PC-3 (cell line): ENCODE data around the gene PFKFB3. TPM values are rescaled to one million over a fixed set of nuclear protein-coding genes. Genes with fewer than 3 reads are reported as not detected.

ENCODE experiments used
- ATAC-seq: fragments of 200-7000 bp; cut with Tn5 transposase; 2 replicates; pipeline ENCODE4 v1.9.1; 2020; ENCODE audit warnings: mild to moderate bottlenecking, moderate library complexity
- BruUV-seq: library from RNA; stranded (reverse); fragments of 400-500 nt; replicated peaks from 2 replicates; lab custom pipeline; 2021; lab: Mats Ljungman, UMichigan
- CTCF ChIA-PET: fragments of 300-600 bp; sonication (Branson Sonifier 250); formaldehyde crosslinking; loops from one replicate; lab custom pipeline; 2022; ENCODE audit warnings: antibody characterized with exemption; lab: Charles Lee
- POLR2A ChIA-PET: fragments of 300-600 bp; sonication (Branson Sonifier 250); formaldehyde crosslinking; loops from one replicate; lab custom pipeline; 2022; ENCODE audit warnings: antibody characterized with exemption; ENCODE audit not compliant: unreplicated experiment; lab: Charles Lee
- DNase-seq: peaks from one replicate; pipeline ENCODE4 v3.0.0-alpha.2; 2015
- H2AFZ ChIP-seq: fragments of 300-600 bp; sonication (generic); 2 replicates; pipeline ENCODE4 v1.6.0; 2016; ENCODE audit warnings: antibody characterized with exemption, low read length
- H3F3A ChIP-seq: fragments of 300-600 bp; sonication (generic); one replicate; pipeline ENCODE4 v1.6.0; 2017; ENCODE audit warnings: antibody characterized with exemption, low read length, control low read depth, mild to moderate bottlenecking; ENCODE audit not compliant: unreplicated experiment
- H3K27ac ChIP-seq: fragments of 300-600 bp; sonication (generic); 2 replicates; pipeline ENCODE4 v1.5.1; 2016; ENCODE audit warnings: mild to moderate bottlenecking, low read length
- H3K27me3 ChIP-seq: fragments of 300-600 bp; sonication (generic); 2 replicates; pipeline ENCODE4 v1.6.1; 2016; ENCODE audit warnings: low read length, mixed read lengths
- H3K36me3 ChIP-seq: fragments of 300-600 bp; sonication (generic); 2 replicates; pipeline ENCODE4 v1.6.1; 2016; ENCODE audit warnings: low read depth, mixed run types, low read length, mixed read lengths
- H3K4me1 ChIP-seq: fragments of 300-600 bp; sonication (generic); 2 replicates; pipeline ENCODE4 v1.5.1; 2016; ENCODE audit warnings: low read length; ENCODE audit not compliant: insufficient read depth
- H3K4me2 ChIP-seq: fragments of 300-600 bp; sonication (generic); 2 replicates; pipeline ENCODE4 v1.6.0; 2016; ENCODE audit warnings: low read length
- H3K4me3 ChIP-seq: fragments of 300-600 bp; sonication (generic); 2 replicates; pipeline ENCODE4 v1.5.1; 2016; ENCODE audit warnings: mild to moderate bottlenecking, low read length, mixed read lengths
- H3K79me2 ChIP-seq: fragments of 300-600 bp; sonication (generic); 2 replicates; pipeline ENCODE4 v1.6.1; 2017; ENCODE audit warnings: low read length, mixed read lengths
- H3K9ac ChIP-seq: fragments of 300-600 bp; sonication (generic); 2 replicates; pipeline ENCODE4 v1.6.0; 2016; ENCODE audit warnings: mild to moderate bottlenecking, low read length
- H3K9me2 ChIP-seq: fragments of 300-600 bp; sonication (generic); replicated peaks from 2 replicates; pipeline ENCODE4 v1.6.1; 2016; ENCODE audit warnings: mixed run types, low read length, mixed read lengths
- H3K9me3 ChIP-seq: fragments of 300-600 bp; sonication (generic); 2 replicates; pipeline ENCODE4 v1.6.1; 2016; ENCODE audit warnings: low read length, mixed read lengths
- H4K20me1 ChIP-seq: fragments of 300-600 bp; sonication (generic); 2 replicates; pipeline ENCODE4 v1.6.1; 2016; ENCODE audit warnings: low read length, mixed read lengths
- EZH2 ChIP-seq: fragments of 300-600 bp; sonication (generic); IDR thresholded peaks from one replicate; pipeline ENCODE4 v1.6.1; 2017; ENCODE audit warnings: antibody characterized with exemption, mild to moderate bottlenecking, low read length; ENCODE audit not compliant: unreplicated experiment
- EZH2phosphoT487 ChIP-seq: fragments of 300-600 bp; sonication (generic); IDR thresholded peaks from 2 replicates; pipeline ENCODE4 v1.6.1; 2018; ENCODE audit warnings: mild to moderate bottlenecking, antibody characterized with exemption, low read length, borderline replicate concordance
- intact Hi-C: fragments of 100-400 bp; cut with micrococcal nuclease; formaldehyde crosslinking; loops from 2 replicates; pipeline ENCODE4 v1.9.0; 2023
- total RNA-seq: library from RNA; depleted of rRNA; stranded (reverse); fragments of >200 nt; gene quantifications from 2 replicates; pipeline ENCODE4 v1.2.3, GENCODE V29; 2014
- TF ChIP-seq, protein P1 (sequence below): fragments of 300-600 bp; sonication (generic); conservative IDR thresholded peaks from 2 replicates; pipeline ENCODE4 v1.5.1; 2017; ENCODE audit warnings: antibody characterized with exemption, low read depth, mild to moderate bottlenecking, low read length

Gene PFKFB3
- total RNA-seq, 1 experiment from 2014 or later: 19.5 TPM

- Histone ChIP-seq H3K36me3 (no peaks in the 10 kb centered on the region), H3K9ac (no peak overlapping the region), H3K27me3 (no peaks in the 10 kb centered on the region), H3K4me2 (no peak overlapping the region), H3K9me2 (no peaks in the 10 kb centered on the region), H3K4me1 (peaks cover 6% of the 10 kb centered on the region), H4K20me1 (no peaks in the 10 kb centered on the region), H3K79me2 (peaks cover 25% of the 10 kb centered on the region), H3F3A (no peaks in the 10 kb centered on the region), H3K9me3 (no peaks in the 10 kb centered on the region), H2AFZ (no peak overlapping the region), H3K27ac (no peak overlapping the region), H3K4me3 (no peak overlapping the region)
- intact Hi-C loops: no loop called here
- DNase-seq (no peak), ATAC-seq (no peak)
- ChIA-PET CTCF (no interaction called here), POLR2A (no interaction called here)
- BruUV-seq: no TSS peak
- TF ChIP-seq, protein P1, sequence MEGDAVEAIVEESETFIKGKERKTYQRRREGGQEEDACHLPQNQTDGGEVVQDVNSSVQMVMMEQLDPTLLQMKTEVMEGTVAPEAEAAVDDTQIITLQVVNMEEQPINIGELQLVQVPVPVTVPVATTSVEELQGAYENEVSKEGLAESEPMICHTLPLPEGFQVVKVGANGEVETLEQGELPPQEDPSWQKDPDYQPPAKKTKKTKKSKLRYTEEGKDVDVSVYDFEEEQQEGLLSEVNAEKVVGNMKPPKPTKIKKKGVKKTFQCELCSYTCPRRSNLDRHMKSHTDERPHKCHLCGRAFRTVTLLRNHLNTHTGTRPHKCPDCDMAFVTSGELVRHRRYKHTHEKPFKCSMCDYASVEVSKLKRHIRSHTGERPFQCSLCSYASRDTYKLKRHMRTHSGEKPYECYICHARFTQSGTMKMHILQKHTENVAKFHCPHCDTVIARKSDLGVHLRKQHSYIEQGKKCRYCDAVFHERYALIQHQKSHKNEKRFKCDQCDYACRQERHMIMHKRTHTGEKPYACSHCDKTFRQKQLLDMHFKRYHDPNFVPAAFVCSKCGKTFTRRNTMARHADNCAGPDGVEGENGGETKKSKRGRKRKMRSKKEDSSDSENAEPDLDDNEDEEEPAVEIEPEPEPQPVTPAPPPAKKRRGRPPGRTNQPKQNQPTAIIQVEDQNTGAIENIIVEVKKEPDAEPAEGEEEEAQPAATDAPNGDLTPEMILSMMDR: no peak
- TF ChIP-seq EZH2 (no peak), EZH2phosphoT487 (no peak)
Observed at GRCh38 chr10:6162589-6163356, 40.0 kb upstream of the PFKFB3 start.

GRCh38 chr10:6163364-6164270, 39.1 kb upstream of the PFKFB3 start:
- no peaks in the 10 kb centered on the region for H4K20me1 ChIP-seq
- H2AFZ ChIP-seq: peak overlapping the region; percentile 81
- H3K4me1 ChIP-seq: peaks cover 5% of the 10 kb centered on the region
- no peaks in the 10 kb centered on the region for H3K27me3 ChIP-seq
- no peaks in the 10 kb centered on the region for H3K36me3 ChIP-seq
- peak overlapping the region; percentile 90 for H3K4me2 ChIP-seq
- H3K9me3 ChIP-seq: no peaks in the 10 kb centered on the region
- DNase-seq: peak; percentile 75
- H3K27ac ChIP-seq: peak overlapping the region; percentile 26; the same call in 1 of the 2 replicates
- H3K79me2 ChIP-seq: peaks cover 27% of the 10 kb centered on the region
- TSS peak; percentile 47 for BruUV-seq
- peak; percentile 98 for ATAC-seq
- TF ChIP-seq, protein P1: no peak
- peak; percentile 78 for TF ChIP-seq EZH2phosphoT487
- no peak for TF ChIP-seq EZH2
- intact Hi-C loops: no loop called here
- peak overlapping the region; percentile 89 for H3K9ac ChIP-seq
- H3K4me3 ChIP-seq: peak overlapping the region; percentile 71
- ChIA-PET POLR2A (interaction anchor here (0.7 kb wide), 1 partner anchor 1444 kb away, joined by 3 read pairs; no protein-coding TSS in a partner anchor), CTCF (no interaction called here)
- no peaks in the 10 kb centered on the region for H3F3A ChIP-seq
- H3K9me2 ChIP-seq: no peaks in the 10 kb centered on the region
